Epithelial cell of prostate (primary cell): ENCODE results near the gene AGA.

Source experiments
- DNase-seq: peaks from one replicate; pipeline ENCODE4 v3.0.0-alpha.2; 2011; ENCODE audit warnings: low read depth, low spot score
- H3K27ac ChIP-seq: fragments of 450-650 bp; 2 replicates; pipeline ENCODE4 v1.5.1; 2017; ENCODE audit warnings: mild to moderate bottlenecking

Gene AGA

DNA sequence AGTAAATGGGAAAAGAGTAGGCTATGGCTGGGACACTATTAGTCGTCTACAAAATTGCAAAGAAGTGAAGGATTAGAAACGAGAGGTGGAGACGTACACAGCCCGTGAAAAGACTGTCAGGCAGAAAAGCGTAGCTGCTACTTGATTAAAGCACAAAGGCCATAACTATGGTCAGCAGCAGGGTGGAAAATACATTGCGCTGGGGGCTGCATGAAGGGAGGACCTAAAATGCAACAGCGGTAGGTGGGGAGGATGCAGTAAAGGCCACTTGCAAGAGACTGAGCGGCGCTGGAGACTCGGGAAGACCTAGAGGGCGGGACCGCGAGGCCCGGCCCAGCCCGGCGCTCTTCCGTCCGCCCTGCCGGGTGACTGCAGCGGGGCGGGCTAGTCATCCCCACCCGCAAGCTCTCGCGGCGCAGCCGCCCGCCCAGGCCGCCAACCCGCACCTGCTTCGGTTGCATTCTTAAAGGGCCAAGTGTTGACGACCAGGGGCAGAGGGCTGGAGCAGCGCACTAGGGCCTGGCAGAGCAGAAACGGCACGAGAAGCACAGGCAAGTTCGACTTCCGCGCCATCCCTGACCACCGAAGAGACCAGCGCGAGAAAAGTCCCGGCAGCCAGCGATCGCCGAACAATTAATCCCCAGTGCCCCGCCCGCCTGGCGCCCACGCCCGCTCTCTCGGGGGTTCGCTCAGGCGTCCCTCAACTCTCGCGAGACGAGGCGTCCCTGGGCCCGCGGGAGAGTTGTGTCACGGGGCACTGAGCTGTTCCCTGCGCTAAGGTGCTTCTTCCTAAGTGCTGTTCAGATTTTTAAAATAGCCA is at the start of gene AGA:
Gene AGA, minus strand, starts transcription at position 635 of the 820 bp plus-strand sequence. Its CDS starts 62 bp downstream, at position 573.
- H3K27ac ChIP-seq: peak within 1 kb of the TSS; percentile 94
- peak; percentile 78 for DNase-seq

DNA sequence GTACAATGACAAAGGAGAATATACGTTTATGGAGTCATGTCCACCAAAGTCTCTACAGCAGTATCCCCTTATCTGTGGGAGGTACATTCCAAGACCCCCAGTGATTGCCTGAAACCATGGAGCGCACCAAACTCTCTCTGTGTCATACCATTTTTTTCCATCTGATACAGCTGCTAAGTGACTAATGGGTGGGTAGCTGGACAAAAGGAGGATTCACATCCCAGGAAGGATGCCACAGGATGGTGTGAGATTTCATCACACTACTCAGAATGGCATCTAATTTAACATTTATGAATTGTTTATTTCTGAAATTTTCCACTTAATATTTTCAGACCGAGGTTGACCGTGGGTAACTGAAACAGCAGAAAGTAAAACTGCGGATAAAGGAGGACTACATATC is 49.8 kb upstream of the AGA start:
- DNase-seq: no peak
- H3K27ac ChIP-seq: no peak overlapping the region

DNA sequence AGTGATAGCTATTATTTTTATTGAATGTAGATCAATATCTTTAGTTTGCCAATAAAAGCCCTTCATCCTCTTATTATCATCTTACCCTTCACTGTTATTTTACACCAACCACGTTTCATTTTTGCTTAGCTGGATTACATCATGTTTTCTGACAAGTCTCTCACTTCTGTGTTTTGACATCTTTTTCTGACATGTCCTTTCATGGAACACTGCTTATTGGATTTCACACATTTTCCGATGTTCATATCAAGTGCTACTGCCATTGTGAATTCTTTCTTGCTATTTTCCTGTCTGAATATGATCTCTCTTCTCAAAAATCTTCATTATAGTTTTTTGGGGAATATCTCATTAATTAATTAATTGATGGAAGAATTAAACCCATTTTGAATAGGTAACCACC is 48.5 kb upstream of the AGA start:
- no peak overlapping the region for H3K27ac ChIP-seq
- DNase-seq: no peak

DNA sequence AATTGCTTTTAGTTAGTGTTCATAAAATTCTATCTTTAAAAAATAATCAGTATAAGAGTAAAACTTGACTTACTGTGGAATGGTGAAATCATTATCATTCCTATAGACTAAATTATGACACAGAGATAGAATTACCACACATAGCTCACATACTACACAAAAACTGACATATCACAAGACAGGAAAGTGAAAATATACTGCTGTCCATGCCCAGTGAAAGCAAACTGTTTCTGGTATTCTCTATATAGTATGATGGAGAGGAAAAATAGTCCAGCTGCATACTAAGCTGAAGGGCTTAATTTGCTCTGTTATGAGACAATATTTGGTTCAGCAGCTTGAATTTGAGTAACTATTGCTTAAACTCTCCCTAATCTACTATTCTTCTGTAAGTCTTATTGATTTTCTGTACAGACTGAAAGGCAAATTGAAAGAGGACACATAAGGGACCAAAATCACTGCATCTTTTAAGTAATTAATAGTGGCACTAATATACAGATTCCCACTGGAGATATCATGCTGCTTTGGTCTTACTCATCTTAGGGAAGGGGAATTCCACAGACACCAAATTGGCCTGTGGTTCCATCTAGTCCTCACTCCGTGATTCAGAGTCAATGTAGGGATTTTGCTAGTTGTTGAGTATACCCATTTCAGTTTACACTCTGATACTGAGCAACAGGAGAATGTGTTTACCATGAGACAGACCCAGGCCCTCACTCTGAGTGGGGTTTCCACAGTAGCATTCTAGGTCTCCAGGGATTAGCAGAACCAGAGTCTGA is 47.4 kb upstream of the AGA start:
- DNase-seq: no peak
- H3K27ac ChIP-seq: no peak overlapping the region

DNA sequence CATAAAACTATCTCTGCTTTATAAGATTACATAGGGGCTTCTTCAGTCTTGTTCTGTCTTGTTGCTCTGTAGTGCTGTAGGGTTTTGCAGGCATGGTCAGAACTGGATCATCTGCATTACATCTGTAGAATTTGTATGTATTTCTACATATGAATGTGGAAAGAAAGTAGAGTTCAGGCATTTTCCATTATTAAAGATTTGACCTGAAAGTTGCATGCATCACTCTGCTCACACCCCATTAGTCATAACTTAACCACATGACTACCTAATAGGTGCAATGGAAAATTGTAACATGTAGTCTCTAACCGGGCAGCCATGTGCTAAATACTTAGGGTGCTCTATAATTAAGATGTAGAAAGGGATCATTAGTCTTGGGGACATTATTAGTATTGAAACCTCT is 45.7 kb upstream of the AGA start:
- H3K27ac ChIP-seq: peak overlapping the region; percentile 38
- DNase-seq: no peak

DNA sequence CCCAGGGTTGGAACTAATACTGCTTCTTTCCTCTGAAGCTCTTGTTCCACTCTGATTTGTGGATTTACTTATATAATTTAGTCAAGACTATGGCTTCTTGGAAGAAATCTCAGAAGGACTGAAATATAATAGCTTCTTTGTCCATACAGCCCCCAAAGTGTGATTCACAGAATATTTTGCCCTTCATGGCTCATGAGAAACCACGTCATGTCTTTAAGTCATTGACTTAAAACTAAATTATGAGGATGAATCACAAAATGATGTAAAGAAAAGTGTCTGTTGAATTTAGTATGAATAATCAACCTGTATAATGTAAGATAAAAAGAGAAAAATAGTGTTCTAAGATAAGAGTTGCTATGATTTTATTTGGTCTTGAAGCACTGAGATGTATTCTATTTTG is 43.3 kb upstream of the AGA start:
- peak; percentile 60 for DNase-seq
- H3K27ac ChIP-seq: peak overlapping the region; percentile 91

DNA sequence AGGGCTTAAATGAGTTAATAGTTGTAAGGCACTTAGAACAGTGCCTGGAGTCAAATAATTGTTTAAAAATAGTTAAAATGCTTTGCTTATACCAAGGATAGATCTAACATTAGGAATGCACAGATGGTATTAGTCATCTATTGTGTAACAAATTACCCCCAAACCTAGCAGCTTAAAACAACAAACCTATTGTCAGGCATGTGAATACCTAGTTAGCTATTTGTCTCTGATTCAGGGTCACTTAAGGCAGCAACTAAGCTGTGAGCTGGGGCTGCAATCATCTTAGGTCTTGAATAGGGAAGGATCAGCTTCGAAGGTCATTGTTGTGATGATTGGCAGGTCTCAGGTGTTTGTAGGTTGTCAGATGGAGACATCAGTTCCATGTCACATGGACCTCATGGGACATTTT is 42.4 kb upstream of the AGA start:
- peak; percentile 81 for DNase-seq
- H3K27ac ChIP-seq: peak overlapping the region; percentile 91

DNA sequence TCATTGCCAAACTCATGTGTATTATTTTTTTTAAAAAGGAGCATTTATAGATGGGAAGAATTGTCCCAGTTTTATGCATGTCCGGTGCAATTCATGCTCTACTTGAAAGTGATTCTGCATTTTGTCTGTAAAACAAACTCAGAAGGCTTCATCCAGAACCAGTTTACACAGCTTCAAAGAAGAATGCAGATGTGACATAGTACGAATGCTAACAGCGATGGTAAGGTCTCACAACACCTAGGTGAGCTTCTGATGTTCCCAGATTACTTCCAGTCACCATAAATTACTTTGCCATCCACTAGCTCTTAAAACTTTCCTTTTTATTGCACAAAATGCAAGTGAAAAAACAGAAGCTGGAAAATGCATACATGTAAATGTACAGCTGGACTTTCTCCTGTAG is 41.5 kb upstream of the AGA start:
- H3K27ac ChIP-seq: peak overlapping the region; percentile 91
- DNase-seq: no peak

DNA sequence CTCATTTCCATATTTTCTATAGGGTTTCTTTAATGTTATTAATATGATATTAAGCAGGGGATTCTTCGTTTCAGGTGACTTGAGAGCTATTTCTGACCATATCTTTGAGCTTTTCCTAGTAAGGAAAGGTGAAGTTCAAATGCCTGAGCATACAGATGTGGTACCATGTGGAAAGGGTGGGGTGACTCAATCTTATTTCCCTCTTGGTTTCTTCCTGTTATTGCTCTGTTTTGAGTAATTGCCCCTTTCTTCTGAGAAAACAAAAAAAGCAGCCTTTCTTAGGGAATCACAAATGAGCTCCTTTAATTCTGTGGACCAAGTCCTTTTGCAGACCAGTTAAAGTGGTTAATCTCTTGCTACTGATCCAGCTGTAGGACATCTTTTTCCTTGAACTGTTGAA is 41.0 kb upstream of the AGA start:
- no peak for DNase-seq
- H3K27ac ChIP-seq: peak overlapping the region; percentile 91

DNA sequence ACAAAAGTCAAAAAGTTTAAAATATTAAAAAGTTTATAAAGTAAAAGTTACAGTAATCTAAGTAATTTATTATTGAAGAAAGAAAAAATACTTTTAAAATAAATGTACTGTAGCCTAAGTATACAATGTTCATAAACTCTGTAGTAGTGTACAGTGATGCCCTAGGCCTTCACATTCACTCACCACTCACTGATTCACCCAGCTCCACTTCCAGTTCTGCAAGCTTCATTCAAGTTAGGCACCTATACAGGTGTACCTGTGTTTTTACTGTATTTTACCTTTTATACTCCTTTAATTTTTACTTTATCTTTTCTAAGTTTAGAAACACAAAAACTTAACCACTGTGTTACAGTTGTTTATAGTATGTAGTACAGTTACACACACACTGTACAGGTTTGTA is 40.1 kb upstream of the AGA start:
- no peak for DNase-seq
- H3K27ac ChIP-seq: peak overlapping the region; percentile 91

DNA sequence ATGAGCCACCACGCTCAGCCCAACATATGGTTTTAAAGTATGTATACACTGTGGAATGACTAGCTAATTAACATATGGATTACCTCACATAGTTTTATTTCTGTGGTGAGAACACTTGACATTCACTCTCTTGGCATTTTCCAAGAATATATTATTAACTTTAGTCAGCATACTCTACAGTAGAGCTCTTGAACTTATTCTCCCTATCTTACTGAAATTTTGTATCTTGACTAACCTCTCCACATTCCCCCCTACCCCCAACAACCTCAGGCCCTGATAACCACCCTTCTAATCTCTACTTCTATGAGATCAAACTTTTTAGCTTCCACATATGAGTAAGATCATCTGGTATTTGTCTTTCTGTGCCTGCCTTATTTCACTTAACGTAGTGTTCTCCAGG is 38.6 kb upstream of the AGA start:
- DNase-seq: no peak
- peak overlapping the region; percentile 16 for H3K27ac ChIP-seq

DNA sequence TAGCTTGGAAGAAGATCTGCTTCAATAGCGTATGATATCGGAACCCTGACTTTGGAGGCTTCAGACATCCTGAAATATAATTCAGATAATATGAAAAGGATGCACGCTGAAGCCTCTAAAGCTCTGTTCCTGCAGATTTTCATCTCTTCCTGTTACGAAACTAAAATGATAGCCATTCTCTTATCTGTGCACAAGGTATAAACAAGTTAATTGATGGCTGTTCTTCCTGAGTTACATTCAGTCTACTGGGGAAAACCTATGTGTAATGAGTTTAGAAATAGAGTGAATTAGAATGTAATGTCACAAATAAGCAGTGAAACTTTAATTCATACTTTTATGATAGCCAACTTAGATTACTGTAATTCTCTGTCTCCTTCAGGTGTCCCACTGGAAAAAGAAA is 36.8 kb upstream of the AGA start:
- H3K27ac ChIP-seq: no peak overlapping the region
- no peak for DNase-seq

DNA sequence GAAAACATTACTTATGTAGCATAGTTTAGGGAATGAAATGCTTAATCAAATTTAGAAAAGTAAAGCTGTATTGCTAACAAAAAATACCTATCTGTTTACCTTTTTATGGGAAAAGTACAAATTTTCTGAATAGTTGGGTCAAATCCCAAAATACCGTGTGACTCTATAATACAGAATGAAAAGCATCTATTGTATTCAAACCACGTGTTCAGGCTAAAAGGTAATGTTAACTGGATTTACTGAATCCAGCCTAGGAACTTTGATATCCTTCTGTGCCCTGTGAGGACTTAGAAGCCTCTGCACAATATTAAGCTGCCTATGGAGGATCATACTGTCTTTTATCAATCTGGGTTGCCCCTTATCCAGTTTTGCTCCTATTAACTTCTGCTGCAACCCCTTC is 36.3 kb upstream of the AGA start:
- DNase-seq: no peak

DNA sequence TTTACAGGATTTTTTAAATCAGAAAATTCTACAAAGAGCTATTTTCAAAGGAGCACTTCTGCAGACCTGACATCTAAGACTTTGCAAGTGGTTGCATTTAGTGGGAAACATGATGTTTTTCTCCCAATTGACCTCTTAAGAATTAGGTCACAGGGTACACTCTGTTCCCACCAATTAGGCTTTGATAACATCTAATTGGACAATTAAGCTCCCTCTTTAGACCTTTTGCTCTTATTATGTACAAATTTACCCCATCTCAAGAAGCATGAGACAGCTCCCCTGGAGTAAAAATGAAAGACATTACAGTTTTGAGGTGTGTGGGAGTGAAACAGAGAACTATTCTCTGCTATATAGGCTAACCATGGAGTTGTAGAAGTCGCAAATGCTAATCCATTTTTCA is 31.8 kb upstream of the AGA start:
- no peak overlapping the region for H3K27ac ChIP-seq
- no peak for DNase-seq

More for the DNA sequence above, 36.3 kb upstream of the AGA start:
- no peak overlapping the region for H3K27ac ChIP-seq

DNA sequence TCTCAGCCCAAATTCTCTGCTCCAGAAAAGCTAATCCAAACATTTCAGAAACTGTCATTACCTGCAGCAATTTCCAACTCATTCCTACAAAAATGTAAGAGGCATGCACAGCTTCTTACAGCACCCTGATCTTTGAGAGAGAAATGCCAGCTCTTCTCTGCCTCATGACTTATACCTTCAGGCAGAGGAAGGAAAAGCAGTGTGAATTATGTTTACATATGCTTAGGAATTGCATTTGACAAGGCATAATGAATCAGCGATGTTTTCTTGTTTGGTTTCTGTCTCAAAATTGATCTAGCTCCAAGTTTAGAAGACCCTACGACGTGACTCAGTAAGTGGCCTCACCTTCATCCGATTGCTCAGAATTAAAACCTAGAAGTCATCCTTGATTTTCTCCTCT is 21.8 kb upstream of the AGA start:
- H3K27ac ChIP-seq: peak overlapping the region; percentile 15
- DNase-seq: peak; percentile 46

DNA sequence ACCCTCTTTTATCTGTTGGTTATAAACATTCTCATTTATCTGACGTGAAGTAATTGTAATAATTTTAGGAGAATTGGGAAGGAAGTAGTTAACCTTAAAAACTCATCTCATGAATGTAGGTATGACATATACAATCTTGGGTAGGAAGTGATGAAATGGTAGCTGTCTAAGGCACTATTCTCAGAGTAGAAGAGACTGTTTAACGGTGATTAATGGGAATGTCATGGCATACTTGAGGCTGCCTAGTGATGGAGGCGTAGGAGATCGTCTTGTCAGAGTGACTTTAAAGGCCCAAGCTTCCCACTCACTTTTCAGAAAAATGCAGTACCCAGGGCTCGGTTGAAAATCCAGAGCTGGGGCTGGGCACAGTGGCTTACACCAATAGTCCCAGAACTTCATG is 19.4 kb upstream of the AGA start:
- DNase-seq: no peak
- no peak overlapping the region for H3K27ac ChIP-seq

DNA sequence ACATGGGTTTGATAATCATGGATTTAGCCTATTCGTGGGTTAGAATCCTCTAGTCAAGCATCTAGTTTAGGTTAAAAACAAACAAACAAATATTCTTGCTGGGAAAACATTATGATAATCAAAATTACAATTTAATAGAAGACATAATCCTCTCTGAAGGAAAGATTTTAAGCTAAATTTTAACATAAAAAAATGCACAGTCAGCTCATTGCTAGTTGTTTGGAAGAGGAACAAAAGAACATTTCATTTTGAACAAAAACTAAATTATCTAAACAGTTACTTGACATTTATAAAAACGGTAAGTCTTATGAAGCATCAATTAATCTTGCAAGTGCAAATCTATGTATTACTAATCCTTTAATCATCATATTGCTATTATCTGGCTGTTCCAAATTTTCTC is 18.2 kb upstream of the AGA start:
- no peak for DNase-seq
- H3K27ac ChIP-seq: no peak overlapping the region

DNA sequence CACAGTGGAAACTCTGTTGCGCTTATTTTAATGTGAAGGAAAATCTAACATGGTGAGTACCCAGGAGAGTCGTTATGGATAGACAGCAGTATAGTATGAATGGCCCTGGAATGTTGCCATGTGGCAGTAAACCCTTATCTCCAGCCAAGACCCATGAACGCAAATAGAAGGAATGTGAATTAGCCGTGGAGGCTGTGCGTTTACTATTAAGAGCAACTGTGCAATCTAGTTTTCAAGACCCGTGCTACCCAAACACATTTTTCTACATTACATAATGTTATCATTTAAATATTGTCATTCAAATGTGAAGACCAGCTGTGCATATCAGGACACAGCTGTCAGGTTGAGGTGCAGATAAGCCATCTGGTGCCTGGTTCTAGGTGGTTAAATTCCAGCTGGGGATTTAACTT is 13.3 kb upstream of the AGA start:
- DNase-seq: no peak
- no peak overlapping the region for H3K27ac ChIP-seq

DNA sequence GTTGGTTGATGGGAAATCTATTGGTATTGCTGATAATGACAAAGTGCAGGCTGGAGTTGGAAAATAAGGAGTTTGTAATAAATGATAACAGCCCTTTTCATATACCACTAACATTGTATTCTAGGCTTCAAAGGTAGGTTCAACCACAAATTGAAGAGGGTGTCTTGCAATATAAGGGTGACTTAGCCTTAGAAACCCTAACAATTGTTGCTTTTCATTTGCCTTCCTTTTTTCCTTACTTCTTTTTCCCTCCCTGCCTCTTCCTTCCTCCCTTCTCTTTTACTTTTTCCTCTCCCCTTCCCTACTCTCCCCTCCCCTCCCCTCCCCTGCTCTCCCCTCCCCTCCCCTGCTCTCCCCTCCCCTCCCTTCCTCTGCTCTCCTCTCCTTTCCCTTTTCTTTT is 10.9 kb upstream of the AGA start:
- no peak overlapping the region for H3K27ac ChIP-seq
- no peak for DNase-seq

DNA sequence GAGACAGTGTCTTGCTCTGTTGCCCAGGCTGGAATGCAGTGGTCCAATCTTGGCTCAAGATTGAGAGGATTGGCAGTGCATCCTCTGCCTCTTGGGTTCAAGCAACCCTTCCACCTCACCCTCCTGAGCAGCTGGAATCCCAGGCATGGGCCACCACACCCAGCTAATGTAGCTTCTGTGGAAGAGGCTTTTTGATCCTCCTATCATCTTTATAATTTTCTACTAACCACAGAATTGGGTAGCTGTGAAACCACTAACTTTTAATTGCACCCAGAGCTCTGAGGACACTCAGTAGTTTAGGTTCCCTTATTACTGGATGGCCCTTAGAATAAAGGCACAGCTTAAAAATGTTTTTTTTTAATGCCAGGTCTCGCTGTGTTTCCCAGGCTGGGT is 8.9 kb upstream of the AGA start:
- H3K27ac ChIP-seq: no peak overlapping the region
- DNase-seq: no peak

DNA sequence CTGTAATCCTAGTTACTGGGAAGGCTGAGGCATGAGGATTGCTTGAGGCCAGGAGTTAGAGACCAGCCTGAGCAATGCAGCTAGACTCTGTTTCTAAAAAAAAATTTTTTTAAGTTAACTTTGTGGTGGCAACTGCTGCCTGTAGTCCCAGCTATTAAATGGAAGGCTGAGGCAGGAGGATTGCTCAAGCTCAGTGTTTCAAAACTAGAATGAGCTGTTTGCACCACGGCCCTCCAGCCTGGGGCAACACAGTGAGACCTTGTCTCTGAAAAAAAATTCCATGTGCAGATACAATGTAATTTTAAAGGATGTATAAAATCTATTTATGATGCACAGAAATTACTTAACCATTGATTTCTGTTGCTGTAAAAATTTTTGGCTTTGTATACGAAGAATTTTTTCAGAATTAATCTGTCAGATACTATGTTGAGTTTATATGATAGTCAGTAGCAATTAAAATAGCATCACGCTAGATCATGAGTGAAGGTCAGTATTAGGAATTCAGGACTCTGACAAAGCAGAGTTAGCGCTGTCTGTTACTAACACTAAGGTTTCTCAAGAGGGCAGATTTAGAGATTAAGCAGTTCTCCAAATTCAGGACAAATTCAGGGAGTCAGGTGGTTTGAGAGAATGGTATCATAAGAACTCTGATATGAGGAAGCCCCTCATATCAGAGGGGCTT is 8.3 kb upstream of the AGA start:
- H3K27ac ChIP-seq: no peak overlapping the region
- no peak for DNase-seq
